RCC 7860 (cell line): ENCODE data around the gene THNSL1.
A peak's percentile ranks its signal among the peaks of the same experiment; 100 is the strongest.

ENCODE experiments used
- DNase-seq: peaks from one replicate; pipeline ENCODE4 v3.0.0-alpha.2; 2015; ENCODE audit warnings: low spot score
- FAIRE-seq: peaks from 2 replicates; lab custom pipeline; 2012; peaks lifted over from hg19 to GRCh38; lab: Jason Lieb, UNC

The THNSL1 gene

GRCh38 chr10:25050402-25050801 is 34.0 kb downstream of the THNSL1 start:
- FAIRE-seq (no peak), DNase-seq (no peak)

GRCh38 chr10:25052012-25052411 is 35.6 kb downstream of the THNSL1 start:
- DNase-seq (no peak), FAIRE-seq (no peak)

- no peak for FAIRE-seq
These were observed 40.3 kb downstream of the THNSL1 start for GRCh38 chr10:25056726-25057125.

GRCh38 chr10:25057886-25058285 is 41.5 kb downstream of the THNSL1 start:
- DNase-seq (no peak), FAIRE-seq (no peak)

More at GRCh38 chr10:25056726-25057125, 40.3 kb downstream of the THNSL1 start:
- DNase-seq: no peak

GRCh38 chr10:25059990-25060389 is 43.6 kb downstream of the THNSL1 start:
- DNase-seq (peak; percentile 93), FAIRE-seq (peak; percentile 87)

- no peak for FAIRE-seq
- DNase-seq: no peak
These were observed 44.7 kb downstream of the THNSL1 start for GRCh38 chr10:25061125-25061524.

- FAIRE-seq (peak; percentile 41), DNase-seq (peak; percentile 88)
These were observed 45.5 kb downstream of the THNSL1 start for GRCh38 chr10:25061711-25062449.

- DNase-seq (no peak), FAIRE-seq (no peak)
These were observed 46.7 kb downstream of the THNSL1 start for GRCh38 chr10:25063157-25063556.

GRCh38 chr10:25063644-25064043 is 47.2 kb downstream of the THNSL1 start:
- no peak for FAIRE-seq
- DNase-seq: no peak

- no peak for DNase-seq
- FAIRE-seq: no peak
These were observed 48.0 kb downstream of the THNSL1 start for GRCh38 chr10:25064401-25064800.

- FAIRE-seq: no peak
- no peak for DNase-seq
These were observed 49.5 kb downstream of the THNSL1 start for GRCh38 chr10:25065761-25066476.

- FAIRE-seq: no peak
- DNase-seq: peak; percentile 60
These were observed 52.0 kb downstream of the THNSL1 start for GRCh38 chr10:25068152-25069058.

- FAIRE-seq (no peak), DNase-seq (no peak)
These were observed 54.8 kb downstream of the THNSL1 start for GRCh38 chr10:25071227-25071626.

GRCh38 chr10:25072786-25073185 is 56.4 kb downstream of the THNSL1 start:
- FAIRE-seq: no peak
- DNase-seq: no peak

- DNase-seq: no peak
- FAIRE-seq: no peak
These were observed 59.4 kb downstream of the THNSL1 start for GRCh38 chr10:25075825-25076224.
